Gastroesophageal sphincter (tissue), 4 donors: Measurements from ENCODE around the gene EPHB1. TPM values are rescaled to one million over a fixed set of nuclear protein-coding genes. Genes with fewer than 3 reads are reported as not detected.

Source experiments
- ATAC-seq: fragments of 150-250 bp; one replicate; pipeline ENCODE4 v1.9.1; 2016; ENCODE audit warnings: mild to moderate bottlenecking, moderate library complexity
- H3K27ac ChIP-seq, 4 donors: fragments of 200-600 bp; sonication (generic) in 3 of 4; 1 replicate in 3 of 4; 2 replicates in 1 of 4; pipeline ENCODE4 v1.5.1; 2016 to 2019
- H3K27me3 ChIP-seq: fragments of 200-600 bp; sonication (generic); one replicate; pipeline ENCODE4 v1.5.1; 2019
- H3K36me3 ChIP-seq, 2 donors: fragments of 200-600 bp; sonication (generic); one replicate each; pipeline ENCODE4 v1.5.1; 2019; ENCODE audit warnings: control low read depth in 1 of 2
- H3K4me1 ChIP-seq, 3 donors: fragments of 200-600 bp; sonication (generic); 1 replicate in 2 of 3; 2 replicates in 1 of 3; pipeline ENCODE4 v1.5.1; 2016 to 2019; ENCODE audit warnings: control low read depth in 2 of 3
- H3K4me3 ChIP-seq, 2 donors: fragments of 200-600 bp; sonication (generic); one replicate each; pipeline ENCODE4 v1.5.1; 2019; ENCODE audit warnings: mild to moderate bottlenecking in 1 of 2, moderate library complexity in 1 of 2
- H3K9me3 ChIP-seq, 3 donors: fragments of 200-600 bp; sonication (generic); one replicate each; pipeline ENCODE4 v1.5.1; 2017 to 2019; ENCODE audit warnings: control low read depth in 2 of 3
- EP300 ChIP-seq: sonication (generic); formaldehyde crosslinking; IDR thresholded peaks from one replicate; pipeline ENCODE4 v1.6.1; 2017; ENCODE audit warnings: antibody characterized with exemption, mild to moderate bottlenecking
- POLR2A ChIP-seq, 2 donors: fragments of 450-650 bp; IDR thresholded peaks; one replicate each; pipeline ENCODE4 v1.6.1; 2017; ENCODE audit warnings: antibody characterized with exemption in 2 of 2, mild to moderate bottlenecking in 2 of 2, moderate library complexity in 1 of 2
- POLR2AphosphoS5 ChIP-seq: sonication (generic); formaldehyde crosslinking; IDR thresholded peaks from one replicate; pipeline ENCODE4 v1.6.1; 2017; ENCODE audit warnings: antibody characterized with exemption
- WGBS, 2 donors: methylation state at CpG; one replicate each; pipeline ENCODE4 v1.1.5; 2018; ENCODE audit warnings: low coverage in 1 of 2; 5-methylcytosine and 5-hydroxymethylcytosine counted together
- total RNA-seq, 4 donors: library from RNA; depleted of rRNA; stranded (reverse); fragments of >200 nt; gene quantifications; one replicate each; pipeline ENCODE4 v1.1.0, GENCODE V29; 2016
- TF ChIP-seq, protein P1 (sequence below), 4 experiments: fragments of 200-600 bp in 2 of 4; fragments of 450-650 bp in 2 of 4; sonication (generic) in 1 of 4; IDR thresholded peaks; one replicate each; pipeline ENCODE4 v1.5.1; 2017 to 2019; ENCODE audit warnings: antibody characterized with exemption in 4 of 4, mild to moderate bottlenecking in 2 of 4, moderate library complexity in 2 of 4

Gene EPHB1
- total RNA-seq, 4 donors from 2014 or later, result 0.81 to 5.7 (median 2.5) TPM; not detected in 1

DNA sequence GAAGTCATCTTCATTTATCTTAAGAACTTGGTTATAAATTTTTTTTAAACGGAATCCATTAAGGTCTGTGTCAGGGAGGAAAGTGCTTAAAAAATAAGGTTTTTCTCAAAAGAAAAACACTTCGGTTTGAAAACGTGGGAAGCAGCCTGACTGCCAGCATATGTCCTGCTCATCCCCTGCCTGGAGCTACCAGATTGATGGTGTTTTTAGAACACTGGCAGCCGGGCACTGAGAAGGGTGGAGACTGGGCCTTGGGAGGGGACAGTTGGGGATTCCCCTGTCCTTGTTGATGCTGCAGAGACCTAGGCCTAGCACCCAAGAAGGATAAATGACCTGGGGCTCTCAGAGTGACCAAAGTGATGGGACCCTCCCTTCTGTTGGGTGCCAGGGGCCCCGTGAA, 296.9 kb downstream of the EPHB1 start:
- no peaks in the 10 kb centered on the region for H3K27me3 ChIP-seq
- no peak overlapping the region for H3K4me3 ChIP-seq
- H3K9me3 ChIP-seq, result no peaks in the 10 kb centered on the region
- no peaks in the 10 kb centered on the region for H3K36me3 ChIP-seq
- 48 to 55% methylated on average over 3 to 4 of the region's 5 CpGs for WGBS, 2 donors
- H3K4me1 ChIP-seq, result no peaks in the 10 kb centered on the region
- H3K27ac ChIP-seq, result no peak overlapping the region
- no peak for ATAC-seq
- no peak for TF ChIP-seq POLR2AphosphoS5

DNA sequence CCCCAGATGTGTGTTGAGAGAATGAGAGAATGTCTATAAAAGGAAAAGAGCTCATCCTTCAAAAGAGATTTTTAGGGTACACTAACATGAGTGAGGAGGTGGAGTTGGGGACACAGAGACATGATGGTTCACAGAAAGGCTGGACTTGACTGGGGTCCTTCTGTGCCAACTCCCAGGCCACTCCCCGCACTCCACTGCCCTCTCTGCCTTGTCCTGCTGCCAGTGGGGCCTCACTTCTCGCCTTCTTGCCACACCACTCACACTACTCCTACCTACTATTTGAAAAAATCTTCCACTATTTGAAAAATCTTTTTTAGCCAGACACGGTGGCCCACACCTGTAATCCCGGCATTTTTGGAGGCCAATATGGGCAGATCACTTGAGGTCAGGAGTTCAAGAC, 298.1 kb downstream of the EPHB1 start:
- Histone ChIP-seq H3K9me3 (no peaks in the 10 kb centered on the region), H3K36me3 (no peaks in the 10 kb centered on the region), H3K4me3 (no peak overlapping the region), H3K27ac (no peak overlapping the region), H3K4me1 (no peaks in the 10 kb centered on the region), H3K27me3 (no peaks in the 10 kb centered on the region)
- TF ChIP-seq EP300, result no peak
- TF ChIP-seq, protein P1, sequence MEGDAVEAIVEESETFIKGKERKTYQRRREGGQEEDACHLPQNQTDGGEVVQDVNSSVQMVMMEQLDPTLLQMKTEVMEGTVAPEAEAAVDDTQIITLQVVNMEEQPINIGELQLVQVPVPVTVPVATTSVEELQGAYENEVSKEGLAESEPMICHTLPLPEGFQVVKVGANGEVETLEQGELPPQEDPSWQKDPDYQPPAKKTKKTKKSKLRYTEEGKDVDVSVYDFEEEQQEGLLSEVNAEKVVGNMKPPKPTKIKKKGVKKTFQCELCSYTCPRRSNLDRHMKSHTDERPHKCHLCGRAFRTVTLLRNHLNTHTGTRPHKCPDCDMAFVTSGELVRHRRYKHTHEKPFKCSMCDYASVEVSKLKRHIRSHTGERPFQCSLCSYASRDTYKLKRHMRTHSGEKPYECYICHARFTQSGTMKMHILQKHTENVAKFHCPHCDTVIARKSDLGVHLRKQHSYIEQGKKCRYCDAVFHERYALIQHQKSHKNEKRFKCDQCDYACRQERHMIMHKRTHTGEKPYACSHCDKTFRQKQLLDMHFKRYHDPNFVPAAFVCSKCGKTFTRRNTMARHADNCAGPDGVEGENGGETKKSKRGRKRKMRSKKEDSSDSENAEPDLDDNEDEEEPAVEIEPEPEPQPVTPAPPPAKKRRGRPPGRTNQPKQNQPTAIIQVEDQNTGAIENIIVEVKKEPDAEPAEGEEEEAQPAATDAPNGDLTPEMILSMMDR (IDR thresholded peaks at IDR 0.05), result no peak
- TF ChIP-seq POLR2AphosphoS5, result no peak
- no peak for TF ChIP-seq POLR2A (IDR thresholded peaks at IDR 0.05)
- 86 to 93% methylated on average over 4 of the region's 4 CpGs for WGBS, 2 donors
- ATAC-seq, result no peak

DNA sequence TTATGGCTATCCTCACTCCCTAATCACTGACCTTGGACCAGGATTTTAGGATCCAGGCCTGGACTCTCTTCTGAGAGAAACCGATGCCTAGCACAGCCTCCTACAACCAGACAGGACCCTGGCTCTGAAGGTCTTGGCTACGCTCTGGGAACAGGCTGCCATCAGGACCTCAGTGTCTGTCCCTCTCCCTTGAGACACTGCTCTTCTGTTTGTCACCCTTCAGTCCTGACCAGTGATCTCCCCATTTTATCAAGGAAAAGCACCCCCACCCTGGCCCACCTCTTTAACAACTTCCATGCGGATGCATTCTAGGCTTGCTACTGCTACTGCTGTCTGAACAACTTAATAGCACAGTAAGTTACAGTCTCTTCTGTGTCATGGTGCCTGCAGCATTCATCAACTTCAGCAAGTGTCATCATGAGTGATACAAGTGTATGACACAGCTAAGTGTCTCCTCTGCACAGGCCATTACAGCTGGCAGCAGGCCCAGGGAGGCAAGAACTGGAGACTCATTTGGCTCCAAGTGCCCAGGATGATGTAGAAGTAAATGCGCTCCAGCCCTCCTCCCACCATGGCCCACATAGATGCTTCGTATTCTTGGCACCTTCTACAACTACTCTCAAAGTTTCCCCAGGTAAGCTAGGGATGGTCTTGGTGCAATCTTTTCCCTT, 302.4 kb downstream of the EPHB1 start:
- Histone ChIP-seq H3K36me3 (no peaks in the 10 kb centered on the region), H3K27me3 (no peaks in the 10 kb centered on the region), H3K4me1 (no peaks in the 10 kb centered on the region), H3K9me3 (no peaks in the 10 kb centered on the region), H3K4me3 (no peak overlapping the region), H3K27ac (no peak overlapping the region)
- TF ChIP-seq, protein P1 (IDR thresholded peaks at IDR 0.05), result no peak
- no peak for TF ChIP-seq POLR2AphosphoS5
- TF ChIP-seq EP300, result no peak
- no peak for TF ChIP-seq POLR2A (IDR thresholded peaks at IDR 0.05)
- 85% methylated on average over 3 to 5 of the region's 5 CpGs for WGBS, 2 donors
- no peak for ATAC-seq

DNA sequence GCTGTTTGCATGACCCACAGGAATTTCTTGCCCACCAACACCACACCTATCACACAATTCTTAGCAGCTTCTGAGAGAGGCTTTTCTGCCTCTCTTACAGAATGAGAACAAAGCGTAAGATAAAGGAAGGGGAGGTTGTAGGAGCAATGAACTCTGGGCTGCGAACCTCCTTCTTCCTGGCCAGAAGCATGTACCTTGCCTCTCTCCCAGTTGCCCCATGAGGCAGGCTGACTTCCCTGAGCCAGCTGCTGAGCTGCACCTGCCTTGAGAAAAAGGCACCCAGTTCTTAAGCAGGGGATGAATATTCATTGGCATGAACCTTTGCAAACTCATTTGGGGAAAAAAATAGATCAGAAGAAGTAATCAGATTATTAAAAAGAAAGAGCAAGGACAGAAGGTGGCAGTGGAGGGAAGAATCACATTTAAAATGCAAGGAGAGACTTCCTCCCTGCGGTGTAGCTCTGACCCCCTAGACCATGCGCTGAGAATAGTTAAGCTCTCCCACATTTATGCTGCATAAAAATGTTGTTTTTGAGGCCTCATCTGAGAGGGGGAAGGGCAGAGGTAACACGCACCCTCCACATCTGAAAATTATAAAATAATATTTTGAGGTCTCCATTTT, 304.8 kb downstream of the EPHB1 start:
- TF ChIP-seq POLR2A (IDR thresholded peaks at IDR 0.05), result no peak
- TF ChIP-seq, protein P1 (IDR thresholded peaks at IDR 0.05), result no peak
- no peak for TF ChIP-seq EP300
- TF ChIP-seq POLR2AphosphoS5, result no peak
- Histone ChIP-seq H3K4me3 (no peak overlapping the region), H3K36me3 (no peaks in the 10 kb centered on the region), H3K27ac (no peak overlapping the region), H3K27me3 (no peaks in the 10 kb centered on the region), H3K4me1 (no peaks in the 10 kb centered on the region), H3K9me3 (no peaks in the 10 kb centered on the region)
- WGBS, 2 donors, result 53 to 81% methylated on average over 5 of the region's 5 CpGs
- ATAC-seq, result no peak

DNA sequence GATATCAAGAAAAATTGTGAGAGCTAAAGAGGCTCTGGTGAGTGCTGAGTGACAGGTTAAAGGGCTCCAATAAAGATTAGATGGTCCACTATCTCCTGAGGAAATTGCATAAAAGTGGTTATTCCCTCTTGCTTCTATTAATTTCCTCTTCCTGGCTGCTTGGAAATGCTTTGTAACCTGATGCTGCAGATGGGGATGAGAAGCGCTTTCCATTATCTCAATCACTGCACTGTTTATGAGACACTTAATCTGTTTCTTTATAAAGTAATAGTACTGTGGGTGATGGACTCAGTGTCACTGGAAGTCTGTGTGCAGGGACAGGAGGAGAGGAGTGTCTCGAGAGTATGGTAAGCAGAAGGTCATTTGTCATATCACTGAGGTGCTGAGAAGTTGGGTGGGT, 305.3 kb downstream of the EPHB1 start:
- no peak for TF ChIP-seq EP300
- TF ChIP-seq, protein P1 (IDR thresholded peaks at IDR 0.05), result no peak

More for the DNA sequence above, 305.3 kb downstream of the EPHB1 start:
- no peaks in the 10 kb centered on the region for H3K9me3 ChIP-seq
- H3K4me3 ChIP-seq, result no peak overlapping the region
- no peaks in the 10 kb centered on the region for H3K27me3 ChIP-seq
- no peak for ATAC-seq
- WGBS, 2 donors, result 15 to 72% methylated on average over 2 of the region's 2 CpGs
- no peak overlapping the region for H3K27ac ChIP-seq
- no peaks in the 10 kb centered on the region for H3K36me3 ChIP-seq
- H3K4me1 ChIP-seq, result no peaks in the 10 kb centered on the region
